IMR-90 (cell line): ENCODE data around the gene DHRS12. TPM values are rescaled to one million over a fixed set of nuclear protein-coding genes. Genes with fewer than 3 reads are reported as not detected.

Experiments used
- ATAC-seq: fragments of 200-7000 bp; cut with Tn5 transposase; 2 replicates; pipeline ENCODE4 v1.9.1; 2020; ENCODE audit warnings: low read depth, mild to moderate bottlenecking, moderate library complexity
- BruUV-seq: library from RNA; stranded (reverse); fragments of 400-500 nt; replicated peaks from 2 replicates; lab custom pipeline; 2021; lab: Mats Ljungman, UMichigan
- CTCF ChIA-PET: fragments of 300-600 bp; formaldehyde crosslinking; extraction: SDS; loops from one replicate; lab custom pipeline; 2021; ENCODE audit warnings: antibody characterized with exemption; lab: Yijun Ruan, JAX
- POLR2A ChIA-PET: fragments of 300-600 bp; sonication (Branson Sonifier 250); formaldehyde crosslinking; loops from one replicate; lab custom pipeline; 2022; ENCODE audit warnings: antibody characterized with exemption; ENCODE audit not compliant: unreplicated experiment; lab: Charles Lee
- DNase-seq: peaks from one replicate; pipeline ENCODE4 v3.0.0; 2013
- H2AFZ ChIP-seq: replicated peaks from 2 replicates; pipeline ENCODE3; 2013; ENCODE audit warnings: low read length, mild to moderate bottlenecking; ENCODE audit not compliant: poor library complexity
- H2AK5ac ChIP-seq: 2 replicates; pipeline ENCODE4 v1.6.1; 2013; ENCODE audit warnings: low read depth, low read length, inconsistent platforms
- H2AK9ac ChIP-seq: replicated peaks from 2 replicates; pipeline ENCODE3; 2013; ENCODE audit warnings: mild to moderate bottlenecking, low read depth, low read length, moderate library complexity; ENCODE audit not compliant: poor library complexity
- H2BK120ac ChIP-seq: 2 replicates; pipeline ENCODE4 v1.6.1; 2013; ENCODE audit warnings: low read depth, low read length, inconsistent platforms
- H2BK15ac ChIP-seq: 3 replicates; pipeline ENCODE4 v1.6.1; 2013; ENCODE audit warnings: low read depth, low read length, inconsistent platforms
- H2BK20ac ChIP-seq: 2 replicates; pipeline ENCODE4 v1.6.1; 2013; ENCODE audit warnings: low read depth, mild to moderate bottlenecking, inconsistent platforms, low read length, moderate library complexity
- H2BK5ac ChIP-seq: 2 replicates; pipeline ENCODE4 v1.6.1; 2013; ENCODE audit warnings: mild to moderate bottlenecking, low read depth, low read length, inconsistent platforms; ENCODE audit not compliant: poor library complexity, severe bottlenecking
- H3K14ac ChIP-seq: replicated peaks from 2 replicates; pipeline ENCODE4 v1.6.1; 2013; ENCODE audit warnings: low read depth, low read length, inconsistent platforms
- H3K18ac ChIP-seq: 2 replicates; pipeline ENCODE4 v1.6.1; 2013; ENCODE audit warnings: low read depth, low read length, control low read depth
- H3K23ac ChIP-seq: 2 replicates; pipeline ENCODE4 v1.6.1; 2013; ENCODE audit warnings: low read depth, low read length, inconsistent platforms
- H3K27ac ChIP-seq: 2 replicates; pipeline ENCODE4 v1.5.1; 2013; ENCODE audit warnings: mild to moderate bottlenecking, control low read depth, low read length; ENCODE audit not compliant: insufficient read depth
- H3K27me3 ChIP-seq: 2 replicates; pipeline ENCODE4 v1.6.1; 2013; ENCODE audit warnings: low read length; ENCODE audit not compliant: control insufficient read depth, insufficient read depth
- H3K36me3 ChIP-seq: 2 replicates; pipeline ENCODE4 v1.6.1; 2013; ENCODE audit warnings: low read length, mixed read lengths; ENCODE audit not compliant: control insufficient read depth, insufficient read depth
- H3K4ac ChIP-seq: 2 replicates; pipeline ENCODE4 v1.6.1; 2013; ENCODE audit warnings: low read depth, low read length, inconsistent platforms
- H3K4me1 ChIP-seq: 2 replicates; pipeline ENCODE4 v1.6.1; 2013; ENCODE audit warnings: low read length, mixed read lengths; ENCODE audit not compliant: control insufficient read depth, insufficient read depth
- H3K4me2 ChIP-seq: 2 replicates; pipeline ENCODE4 v1.6.1; 2013; ENCODE audit warnings: low read depth, mild to moderate bottlenecking, control low read depth, low read length, moderate library complexity
- H3K4me3 ChIP-seq: 2 replicates; pipeline ENCODE4 v1.5.1; 2013; ENCODE audit warnings: low read depth, mild to moderate bottlenecking, control low read depth, low read length, moderate library complexity; ENCODE audit not compliant: insufficient read depth
- H3K56ac ChIP-seq: 2 replicates; pipeline ENCODE4 v1.6.1; 2013; ENCODE audit warnings: low read length, inconsistent platforms; ENCODE audit not compliant: insufficient read depth; ENCODE audit errors: extremely low read depth
- H3K79me1 ChIP-seq, 2 experiments: 2 replicates each; pipeline ENCODE4 v1.6.1; 2013; ENCODE audit warnings: low read length in 2 of 2, inconsistent platforms in 1 of 2, low read depth in 1 of 2
- H3K9ac ChIP-seq: 2 replicates; pipeline ENCODE4 v1.6.1; 2013; ENCODE audit warnings: low read depth, low read length, control low read depth
- H3K9me1 ChIP-seq: 2 replicates; pipeline ENCODE4 v1.6.1; 2013; ENCODE audit warnings: low read length, inconsistent platforms; ENCODE audit not compliant: insufficient read depth
- H3K9me3 ChIP-seq: 2 replicates; pipeline ENCODE4 v1.6.1; 2013; ENCODE audit warnings: low read length; ENCODE audit not compliant: control insufficient read depth, insufficient read depth
- H4K20me1 ChIP-seq: 2 replicates; pipeline ENCODE4 v1.6.1; 2013; ENCODE audit warnings: low read length, inconsistent platforms; ENCODE audit not compliant: insufficient read depth
- H4K5ac ChIP-seq: 2 replicates; pipeline ENCODE4 v1.6.1; 2013; ENCODE audit warnings: mild to moderate bottlenecking, low read depth, low read length, control low read depth
- H4K8ac ChIP-seq, 2 experiments: 2 replicates each; pipeline ENCODE4 v1.6.1; 2013; ENCODE audit warnings: low read depth in 2 of 2, low read length in 2 of 2, control low read depth in 1 of 2, inconsistent platforms in 1 of 2
- H4K91ac ChIP-seq: 2 replicates; pipeline ENCODE4 v1.6.1; 2013; ENCODE audit warnings: low read depth, low read length, inconsistent platforms; ENCODE audit not compliant: insufficient read depth
- BHLHE40 ChIP-seq: fragments of 150-350 bp; IDR thresholded peaks from 2 replicates; pipeline ENCODE4 v1.6.1; 2016; ENCODE audit warnings: mild to moderate bottlenecking, low read depth, low read length
- CEBPB ChIP-seq: IDR thresholded peaks from 2 replicates; pipeline ENCODE4 v1.6.1; 2012; ENCODE audit warnings: low read depth, low read length, improper control_type of control experiment
- CHD1 ChIP-seq: IDR thresholded peaks from 2 replicates; pipeline ENCODE4 v1.6.1; 2012; ENCODE audit warnings: low read depth, low read length, improper control_type of control experiment
- FOS ChIP-seq: fragments of 150-350 bp; IDR thresholded peaks from 2 replicates; pipeline ENCODE4 v1.6.1; 2016; ENCODE audit warnings: low read depth, low read length
- MAFK ChIP-seq: IDR thresholded peaks from 2 replicates; pipeline ENCODE4 v1.6.1; 2012; ENCODE audit warnings: low read depth, low read length, improper control_type of control experiment
- MAZ ChIP-seq: IDR thresholded peaks from 2 replicates; pipeline ENCODE4 v1.6.1; 2012; ENCODE audit warnings: low read depth, mild to moderate bottlenecking, low read length, improper control_type of control experiment, moderate library complexity, borderline replicate concordance
- MXI1 ChIP-seq: IDR thresholded peaks from 2 replicates; pipeline ENCODE4 v1.6.1; 2012; ENCODE audit warnings: low read depth, mild to moderate bottlenecking, low read length, moderate library complexity, borderline replicate concordance
- NFE2L2 ChIP-seq: fragments of 150-350 bp; IDR thresholded peaks from 2 replicates; pipeline ENCODE4 v1.6.1; 2016; ENCODE audit warnings: low read depth, mild to moderate bottlenecking, low read length
- POLR2A ChIP-seq: IDR thresholded peaks from 2 replicates; pipeline ENCODE4 v1.6.1; 2012; ENCODE audit warnings: mild to moderate bottlenecking, low read depth, low read length
- RAD21 ChIP-seq: IDR thresholded peaks from 2 replicates; pipeline ENCODE4 v1.6.1; 2012; ENCODE audit warnings: low read length, improper control_type of control experiment
- RCOR1 ChIP-seq: IDR thresholded peaks from 2 replicates; pipeline ENCODE4 v1.6.1; 2012; ENCODE audit warnings: mild to moderate bottlenecking, low read length, improper control_type of control experiment; ENCODE audit not compliant: insufficient replicate concordance
- RFX5 ChIP-seq: IDR thresholded peaks from 2 replicates; pipeline ENCODE4 v1.8.0; 2012; ENCODE audit warnings: low read depth, mild to moderate bottlenecking, low read length, moderate library complexity
- SMC3 ChIP-seq: fragments of 150-350 bp; IDR thresholded peaks from 2 replicates; pipeline ENCODE4 v1.6.1; 2016; ENCODE audit warnings: low read depth, mild to moderate bottlenecking, antibody characterized with exemption, low read length, moderate library complexity
- WGBS, 2 experiments: methylation state at CpG; one replicate each; pipeline versions ENCODE4 v1.1.5 to v1.1.7; 2013; ENCODE audit warnings: missing lambda C conversion rate in 2 of 2; ENCODE audit not compliant: insufficient read length in 1 of 2; ENCODE audit errors: extremely low coverage in 2 of 2; 5-methylcytosine and 5-hydroxymethylcytosine counted together
- dilution Hi-C: fragments of 300-500 bp; cut with HindIII; formaldehyde crosslinking; loops from one replicate; pipeline ENCODE4 v1.14.3; 2018; ENCODE audit warnings: low sequenced_read_pairs; ENCODE audit not compliant: unreplicated experiment
- in situ Hi-C: fragments of 300-500 bp; cut with MboI; formaldehyde crosslinking; loops from 3 replicates; pipeline ENCODE4 v1.14.3; 2019; ENCODE audit warnings: low sequenced_read_pairs, inconsistent platforms, mixed read lengths
- intact Hi-C: fragments of 100-400 bp; cut with micrococcal nuclease; formaldehyde crosslinking; loops from 2 replicates; pipeline ENCODE4 v1.10.0; 2022
- polyA plus RNA-seq, 3 experiments: library from polyadenylated mRNA; depleted of rRNA; stranded (reverse); fragments of >200 nt; gene quantifications; 2 replicates each; pipeline ENCODE4 v1.2.3, GENCODE V29; 2012; ENCODE audit warnings: low replicate concordance in 1 of 3
- total RNA-seq: library from RNA; depleted of rRNA; stranded (reverse); fragments of >200 nt; gene quantifications from 2 replicates; pipeline ENCODE4 v1.2.3, GENCODE V29; 2012
- TF ChIP-seq, protein P1 (sequence below): conservative IDR thresholded peaks from 2 replicates; pipeline ENCODE4 v1.5.1; 2012; ENCODE audit warnings: mild to moderate bottlenecking, low read depth, low read length, improper control_type of control experiment
- TF ChIP-seq, protein P2 (sequence below): fragments of 150-350 bp; IDR thresholded peaks from 2 replicates; pipeline ENCODE4 v1.6.1; 2016; ENCODE audit warnings: low read depth, mild to moderate bottlenecking, low read length, moderate library complexity, borderline replicate concordance

DHRS12 gene
- total and polyA plus RNA-seq, 2 of the 4 experiments (the other 2 are of a cell fraction): 1.3 to 1.6 TPM

GRCh38 chr13:51781246-51782022 is 22.5 kb downstream of the DHRS12 start:
- no peak overlapping the region for H3K4me3 ChIP-seq
- H2AFZ ChIP-seq: peak overlapping the region; percentile 8
- peaks cover 6% of the 10 kb centered on the region for H3K4me1 ChIP-seq
- no TSS peak for BruUV-seq
- H2BK120ac ChIP-seq: no peak overlapping the region
- H2BK15ac ChIP-seq: no peak overlapping the region
- ATAC-seq (peak; percentile 64), DNase-seq (peak; percentile 24)
- H3K9me1 ChIP-seq: peaks cover 10% of the 10 kb centered on the region
- no peak overlapping the region for H3K23ac ChIP-seq
- peaks cover 2% of the 10 kb centered on the region; the same call in 1 of the 2 replicates for H3K27me3 ChIP-seq
- ChIA-PET POLR2A (no interaction called here), CTCF (no interaction called here)
- no peak overlapping the region for H3K56ac ChIP-seq
- H3K79me1 ChIP-seq: no peaks in the 10 kb centered on the region
- no peak overlapping the region for H4K5ac ChIP-seq
- no peak overlapping the region for H3K9ac ChIP-seq
- no peak overlapping the region for H3K18ac ChIP-seq
- H4K91ac ChIP-seq: no peak overlapping the region
- no peak overlapping the region for H3K14ac ChIP-seq
- H2AK9ac ChIP-seq: no peak overlapping the region
- H4K20me1 ChIP-seq: no peaks in the 10 kb centered on the region
- H3K36me3 ChIP-seq: no peaks in the 10 kb centered on the region
- no peak overlapping the region for H2AK5ac ChIP-seq
- no peak overlapping the region for H2BK20ac ChIP-seq
- H3K27ac ChIP-seq: no peak overlapping the region
- dilution Hi-C loops (no loop called here), intact Hi-C loops (loop anchor here (5.0 kb wide), 1 partner anchor 194 kb away; no protein-coding TSS in a partner anchor), in situ Hi-C loops (no loop called here)
- H3K4me2 ChIP-seq: no peak overlapping the region
- 80% methylated on average over 1 of the region's 15 CpGs; no CpG with 5 or more reads in 1 of the 2 experiments for WGBS, 2 experiments
- H3K4ac ChIP-seq: no peak overlapping the region
- no peak overlapping the region for H4K8ac ChIP-seq
- H2BK5ac ChIP-seq: no peak overlapping the region
- no peaks in the 10 kb centered on the region for H3K9me3 ChIP-seq
- TF ChIP-seq CEBPB (no peak), SMC3 (peak; percentile 49), FOS (no peak), CHD1 (no peak), BHLHE40 (no peak), NFE2L2 (no peak), RFX5 (no peak), RCOR1 (no peak), MAFK (no peak), MXI1 (no peak), RAD21 (peak; percentile 58), POLR2A (no peak), MAZ (no peak)
- TF ChIP-seq, protein P1, sequence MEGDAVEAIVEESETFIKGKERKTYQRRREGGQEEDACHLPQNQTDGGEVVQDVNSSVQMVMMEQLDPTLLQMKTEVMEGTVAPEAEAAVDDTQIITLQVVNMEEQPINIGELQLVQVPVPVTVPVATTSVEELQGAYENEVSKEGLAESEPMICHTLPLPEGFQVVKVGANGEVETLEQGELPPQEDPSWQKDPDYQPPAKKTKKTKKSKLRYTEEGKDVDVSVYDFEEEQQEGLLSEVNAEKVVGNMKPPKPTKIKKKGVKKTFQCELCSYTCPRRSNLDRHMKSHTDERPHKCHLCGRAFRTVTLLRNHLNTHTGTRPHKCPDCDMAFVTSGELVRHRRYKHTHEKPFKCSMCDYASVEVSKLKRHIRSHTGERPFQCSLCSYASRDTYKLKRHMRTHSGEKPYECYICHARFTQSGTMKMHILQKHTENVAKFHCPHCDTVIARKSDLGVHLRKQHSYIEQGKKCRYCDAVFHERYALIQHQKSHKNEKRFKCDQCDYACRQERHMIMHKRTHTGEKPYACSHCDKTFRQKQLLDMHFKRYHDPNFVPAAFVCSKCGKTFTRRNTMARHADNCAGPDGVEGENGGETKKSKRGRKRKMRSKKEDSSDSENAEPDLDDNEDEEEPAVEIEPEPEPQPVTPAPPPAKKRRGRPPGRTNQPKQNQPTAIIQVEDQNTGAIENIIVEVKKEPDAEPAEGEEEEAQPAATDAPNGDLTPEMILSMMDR: peak; percentile 39
- TF ChIP-seq, protein P2, sequence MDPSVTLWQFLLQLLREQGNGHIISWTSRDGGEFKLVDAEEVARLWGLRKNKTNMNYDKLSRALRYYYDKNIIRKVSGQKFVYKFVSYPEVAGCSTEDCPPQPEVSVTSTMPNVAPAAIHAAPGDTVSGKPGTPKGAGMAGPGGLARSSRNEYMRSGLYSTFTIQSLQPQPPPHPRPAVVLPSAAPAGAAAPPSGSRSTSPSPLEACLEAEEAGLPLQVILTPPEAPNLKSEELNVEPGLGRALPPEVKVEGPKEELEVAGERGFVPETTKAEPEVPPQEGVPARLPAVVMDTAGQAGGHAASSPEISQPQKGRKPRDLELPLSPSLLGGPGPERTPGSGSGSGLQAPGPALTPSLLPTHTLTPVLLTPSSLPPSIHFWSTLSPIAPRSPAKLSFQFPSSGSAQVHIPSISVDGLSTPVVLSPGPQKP: no peak
